CD4-positive, alpha-beta T cell treated with Interleukin-4 for 1 hour (primary cell): ENCODE data around the gene VARS2.

Experiments used
- DNase-seq, 2 donors: peaks; one replicate each; pipeline ENCODE4 v3.0.0-alpha.2; 2020 to 2022

The VARS2 gene

DNA sequence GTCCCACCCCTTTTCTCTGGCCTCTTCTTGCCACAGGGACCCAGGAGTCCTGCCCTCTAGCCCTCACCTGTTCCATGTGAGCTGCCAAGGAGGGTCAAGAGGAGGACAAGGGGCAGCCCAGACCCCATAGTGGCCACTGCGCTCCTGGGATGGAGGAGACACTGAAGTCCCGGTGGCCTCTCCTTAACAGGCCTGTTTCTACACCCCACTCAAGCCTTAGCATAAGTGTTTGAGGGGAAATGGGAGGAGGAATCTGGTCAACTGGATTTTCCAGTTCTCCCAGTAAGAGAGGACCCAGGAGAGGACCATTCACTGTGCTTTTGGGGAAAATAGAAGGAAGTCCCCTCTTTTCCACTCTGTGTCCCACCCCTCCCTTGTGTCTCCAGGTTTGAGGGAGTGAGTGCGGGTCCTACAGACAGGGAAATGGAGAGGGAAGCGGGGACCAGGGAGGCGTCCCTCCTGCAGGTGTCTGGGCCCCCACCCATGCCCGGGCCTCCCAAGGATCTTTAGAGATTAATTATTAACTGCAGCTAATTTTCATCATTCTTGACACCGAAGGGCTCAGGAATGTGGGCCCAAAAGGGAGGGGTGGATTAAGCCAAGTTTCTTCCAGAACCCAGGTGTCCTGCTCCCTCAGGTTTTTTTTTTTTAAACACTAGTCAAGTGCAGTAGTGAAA, 18.1 kb downstream of the VARS2 start, which contains the start of gene SFTA2:
Gene SFTA2, minus strand, starts transcription at position 202 of the 677 bp plus-strand sequence. Its CDS starts 74 bp downstream, at position 128.
- DNase-seq, result no peak

DNA sequence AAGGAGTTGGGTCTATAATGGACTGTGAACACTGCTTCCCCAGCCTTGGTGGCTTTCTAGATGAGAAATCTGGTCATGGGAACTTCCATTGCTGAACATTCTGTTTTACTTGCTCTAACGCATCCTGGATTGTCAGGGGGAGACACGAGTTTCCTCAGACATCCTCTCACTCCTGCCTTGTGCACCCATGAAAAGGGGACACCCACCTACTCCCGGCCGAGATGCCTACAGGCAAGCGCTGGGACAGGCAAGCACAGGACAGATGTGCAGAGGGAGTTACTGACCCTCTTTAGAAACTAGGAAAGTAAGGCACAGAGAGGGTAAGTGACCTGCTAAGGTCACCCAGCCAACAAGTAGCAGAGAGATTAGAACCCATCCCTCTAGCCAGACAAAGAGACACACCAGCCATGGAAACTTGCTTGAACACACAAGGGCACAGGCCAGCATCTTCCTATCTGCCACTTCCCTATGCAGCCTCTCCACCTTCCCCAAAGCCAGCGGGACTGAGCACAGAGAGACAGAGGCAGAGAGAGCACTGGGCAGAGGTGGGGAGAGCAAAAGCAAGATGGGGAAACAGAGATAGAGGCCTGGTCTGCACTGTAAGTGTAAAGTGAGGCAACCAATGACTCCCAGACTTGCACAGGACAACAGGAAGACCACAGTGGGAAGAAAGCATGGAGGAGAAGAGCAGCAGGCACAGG, 18.8 kb downstream of the VARS2 start:
- DNase-seq, result no peak

DNA sequence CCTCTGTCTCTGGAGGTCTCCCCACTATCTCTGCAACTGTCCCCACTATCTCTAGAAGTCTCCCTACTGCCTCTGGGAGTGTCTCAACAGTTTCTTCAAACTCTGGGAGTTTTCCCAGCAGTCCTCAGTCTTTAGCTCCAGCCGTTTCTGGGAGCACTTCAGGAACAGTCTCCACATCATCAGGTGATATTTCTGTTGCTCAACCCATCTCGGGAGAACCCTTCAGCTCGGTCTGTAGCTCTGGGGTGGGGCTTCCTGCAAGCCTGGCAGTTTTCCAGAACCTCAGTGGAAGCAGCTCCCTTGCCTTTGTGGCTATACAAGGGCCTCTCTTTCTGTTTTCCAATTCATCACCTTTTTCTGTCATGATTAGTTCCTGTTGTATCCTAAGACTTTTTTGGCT, 21.0 kb downstream of the VARS2 start:
- DNase-seq, result no peak

DNA sequence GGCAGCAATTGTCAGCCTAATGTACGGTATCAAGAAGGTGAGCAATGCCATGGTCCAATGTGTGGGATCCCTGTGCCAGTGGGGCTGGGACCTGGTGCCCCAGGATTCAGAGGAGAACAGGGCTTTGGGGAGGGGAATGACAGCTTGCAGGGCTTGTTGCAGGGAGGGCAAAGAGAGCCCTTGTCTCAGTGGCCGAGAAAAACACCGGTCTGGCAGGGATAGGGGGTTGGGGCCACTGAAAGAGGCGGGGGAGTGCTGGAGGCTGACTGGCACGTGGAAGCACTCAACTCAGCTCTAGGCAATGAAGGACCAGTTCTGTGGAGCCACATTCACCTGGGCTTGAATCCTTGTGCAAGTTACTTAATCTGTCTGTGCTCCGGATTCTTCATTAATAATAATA, 23.2 kb downstream of the VARS2 start:
- DNase-seq, result no peak

DNA sequence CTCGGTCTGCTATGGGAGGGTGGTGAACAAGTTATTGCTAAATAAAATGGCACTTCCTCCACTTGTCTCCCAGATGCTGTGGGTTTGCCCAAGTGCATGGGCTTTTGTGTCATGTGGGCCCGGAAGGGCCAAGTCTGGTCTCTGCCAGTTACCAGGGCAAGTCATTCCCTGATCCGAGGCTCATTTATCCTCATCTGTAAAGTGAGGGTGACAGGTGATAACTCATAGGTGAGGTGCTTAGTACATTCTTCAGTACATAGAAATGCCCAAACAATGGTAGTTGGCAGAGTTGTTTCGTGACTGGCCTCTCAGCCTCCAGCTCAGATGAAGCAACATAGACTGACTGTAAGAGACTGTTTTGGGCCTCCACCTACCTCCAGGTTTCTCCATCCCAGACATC, 24.7 kb downstream of the VARS2 start:
- DNase-seq, result no peak

DNA sequence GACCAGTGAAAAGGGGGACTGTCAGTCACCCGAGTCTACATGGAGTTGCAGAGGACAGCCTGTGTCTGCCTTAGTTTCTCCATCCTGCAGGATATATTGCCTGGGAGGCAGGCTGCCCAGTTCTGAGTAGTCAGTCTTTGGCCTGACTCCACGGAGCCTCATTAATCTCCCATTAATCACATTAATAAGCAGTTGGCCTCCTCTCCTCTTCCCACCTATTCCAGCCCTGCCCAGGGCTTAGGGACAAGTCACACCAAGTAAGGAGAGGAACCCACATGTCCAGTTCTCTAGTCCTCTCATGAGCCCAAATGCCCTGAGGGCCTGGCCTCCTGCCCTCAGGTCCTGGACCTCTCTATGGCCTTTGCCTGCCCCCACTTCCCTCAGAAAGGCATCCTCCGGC, 25.4 kb downstream of the VARS2 start:
- no peak for DNase-seq

DNA sequence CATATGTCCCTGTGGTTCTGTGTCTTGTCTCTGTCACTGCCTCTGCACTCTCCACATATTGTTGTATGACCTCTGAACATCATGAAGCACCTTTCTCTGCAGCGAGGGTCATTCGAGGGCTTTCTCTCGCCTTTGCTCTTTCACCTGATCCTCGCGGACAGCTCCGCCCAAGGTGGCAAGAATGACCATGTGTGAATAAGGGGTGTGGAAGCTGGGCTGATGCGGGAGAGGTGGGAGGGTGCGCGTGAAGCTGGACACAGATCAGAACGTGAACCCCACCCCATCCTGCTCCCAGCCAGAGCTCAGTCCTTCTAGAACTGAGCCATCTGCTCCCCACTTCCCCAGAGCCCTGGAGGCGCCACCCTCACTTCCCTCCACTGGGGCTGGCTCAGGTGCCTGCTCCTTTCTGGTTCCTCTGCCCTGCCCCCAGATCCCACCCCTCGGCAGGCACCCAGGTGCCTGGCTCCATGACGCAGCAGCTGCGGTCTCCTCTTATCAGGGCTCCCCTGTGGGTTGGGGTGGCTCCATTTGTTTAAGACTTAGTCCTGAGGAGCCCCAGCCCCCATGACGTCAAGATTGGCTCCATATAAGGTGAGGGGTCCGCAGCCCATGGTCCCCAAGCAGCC, 26.4 kb downstream of the VARS2 start, which contains the start of gene MUCL3:
Gene MUCL3, plus strand, starts transcription at position 613 of the 626 bp plus-strand sequence. CDS start 27 bp downstream, outside the sequence.
- DNase-seq, result no peak

DNA sequence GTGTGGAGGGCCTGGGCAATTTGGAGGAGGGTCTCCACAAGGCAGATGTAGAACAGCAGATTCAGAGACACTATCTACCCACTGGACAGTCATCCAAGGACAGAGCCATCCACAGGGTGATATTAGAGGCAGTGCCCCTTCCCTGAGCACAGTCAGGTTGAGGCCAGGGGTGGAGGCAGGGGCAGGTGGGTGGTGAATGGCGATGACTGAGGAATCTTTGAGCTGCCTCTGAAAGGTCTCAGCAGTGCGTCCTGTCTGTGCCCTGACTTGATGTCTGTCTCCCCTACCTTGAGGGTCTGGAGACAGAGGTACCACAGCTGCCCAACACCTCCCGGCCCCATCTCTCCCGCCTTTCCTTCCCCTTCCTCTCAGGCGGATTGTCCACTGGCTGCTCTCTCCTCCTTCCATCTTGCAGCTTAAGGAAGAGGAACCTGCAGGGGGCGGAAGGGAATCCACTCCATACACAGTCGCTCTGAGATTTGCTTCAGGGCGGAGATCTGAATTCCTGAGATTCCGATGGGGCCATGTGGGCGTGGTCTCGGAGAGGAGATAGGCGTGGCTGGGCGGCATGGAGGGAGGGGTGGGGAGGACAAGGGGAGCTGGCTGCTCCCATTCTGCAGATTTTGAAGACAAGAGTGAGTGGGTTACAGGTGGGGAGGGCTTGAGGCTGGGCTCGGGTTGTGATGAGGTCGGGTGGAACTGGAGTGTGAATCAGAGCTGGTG, 28.5 kb downstream of the VARS2 start:
- DNase-seq, result no peak

DNA sequence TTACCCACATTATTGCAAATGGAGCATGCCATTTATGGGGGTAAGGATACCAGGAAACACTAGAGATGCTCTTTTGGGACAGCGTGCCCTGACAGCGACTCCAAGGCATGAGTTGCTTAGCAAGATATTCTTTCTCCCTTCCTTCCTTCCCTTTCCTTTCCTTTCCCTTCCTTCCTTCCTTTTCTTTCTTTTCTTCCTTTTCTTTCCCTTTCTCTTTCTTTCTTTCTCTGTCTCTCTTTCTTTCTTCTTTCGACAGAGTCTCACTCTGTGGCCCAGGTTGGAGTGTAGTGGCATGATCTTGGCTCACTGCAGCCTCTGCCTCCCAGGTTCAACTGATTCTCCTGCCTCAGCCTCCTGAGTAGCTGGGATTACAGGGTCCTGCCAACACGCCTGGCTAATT, 30.0 kb downstream of the VARS2 start:
- DNase-seq, result no peak

DNA sequence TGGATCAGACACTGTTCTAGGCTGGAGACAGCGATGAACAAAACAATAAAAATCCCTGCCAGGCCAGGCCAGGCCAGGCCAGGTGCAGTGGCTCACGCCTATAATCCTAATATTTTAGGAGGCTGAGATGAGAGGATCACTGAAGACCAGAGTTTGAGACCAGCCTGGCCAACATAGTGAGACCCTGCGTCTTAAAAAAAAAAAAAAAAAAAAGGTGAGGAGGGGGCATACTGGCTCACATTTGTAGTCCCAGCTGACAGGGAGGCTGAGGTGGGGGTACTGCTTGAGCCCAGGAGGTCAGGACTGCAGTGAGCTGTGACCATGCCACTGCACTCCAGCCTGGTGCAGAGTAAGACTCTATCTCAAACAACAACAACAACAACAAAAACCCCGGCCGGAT, 31.2 kb downstream of the VARS2 start:
- DNase-seq, result no peak

DNA sequence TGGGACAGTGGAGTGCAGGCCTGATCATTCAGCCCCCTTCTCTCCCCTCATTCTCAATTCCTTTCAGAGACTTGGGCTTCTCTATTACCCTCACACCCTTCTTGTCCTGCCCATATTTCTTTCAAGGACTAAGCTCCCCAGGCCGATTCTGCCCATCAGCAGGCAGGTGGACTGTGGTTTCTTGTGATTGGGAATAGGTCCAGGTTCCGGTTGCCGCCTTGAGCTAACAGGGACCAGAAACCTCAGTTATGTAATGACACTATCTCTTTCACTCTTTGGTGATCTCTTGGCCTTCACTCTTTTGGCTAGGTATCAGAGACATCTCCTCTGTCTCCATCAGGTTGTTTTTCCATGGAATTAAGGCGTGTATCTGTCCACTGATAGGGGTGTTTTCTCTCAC, 33.2 kb downstream of the VARS2 start:
- no peak for DNase-seq

DNA sequence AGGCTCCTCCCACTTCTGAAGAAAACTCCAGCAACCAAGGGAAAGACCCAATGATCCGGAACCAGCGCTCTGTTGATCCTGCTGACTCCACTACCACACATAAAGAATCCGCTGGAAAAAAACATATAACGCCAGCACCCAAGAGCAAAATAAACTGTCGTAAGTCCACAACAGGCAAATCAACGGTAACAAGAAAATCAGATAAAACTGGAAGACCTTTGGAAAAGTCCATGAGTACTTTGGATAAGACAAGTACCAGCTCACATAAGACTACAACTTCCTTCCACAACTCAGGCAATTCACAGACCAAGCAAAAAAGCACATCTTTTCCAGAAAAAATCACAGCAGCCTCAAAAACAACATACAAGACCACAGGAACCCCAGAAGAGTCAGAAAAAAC, 34.8 kb downstream of the VARS2 start:
- no peak for DNase-seq

DNA sequence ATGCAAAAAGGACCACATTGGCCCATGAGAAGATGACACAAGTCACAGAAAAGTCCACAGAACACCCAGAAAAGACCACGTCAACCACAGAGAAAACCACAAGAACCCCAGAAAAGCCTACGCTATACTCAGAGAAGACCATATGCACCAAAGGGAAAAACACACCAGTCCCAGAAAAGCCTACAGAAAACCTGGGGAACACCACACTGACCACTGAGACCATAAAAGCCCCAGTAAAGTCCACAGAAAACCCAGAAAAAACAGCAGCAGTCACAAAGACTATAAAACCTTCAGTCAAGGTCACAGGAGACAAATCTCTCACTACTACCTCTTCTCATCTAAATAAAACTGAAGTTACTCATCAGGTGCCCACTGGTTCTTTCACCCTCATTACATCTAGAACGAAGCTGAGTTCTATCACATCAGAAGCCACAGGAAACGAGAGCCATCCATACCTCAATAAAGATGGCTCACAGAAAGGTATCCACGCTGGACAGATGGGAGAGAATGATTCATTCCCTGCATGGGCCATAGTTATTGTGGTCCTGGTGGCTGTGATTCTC, 38.0 kb downstream of the VARS2 start:
- no peak for DNase-seq

DNA sequence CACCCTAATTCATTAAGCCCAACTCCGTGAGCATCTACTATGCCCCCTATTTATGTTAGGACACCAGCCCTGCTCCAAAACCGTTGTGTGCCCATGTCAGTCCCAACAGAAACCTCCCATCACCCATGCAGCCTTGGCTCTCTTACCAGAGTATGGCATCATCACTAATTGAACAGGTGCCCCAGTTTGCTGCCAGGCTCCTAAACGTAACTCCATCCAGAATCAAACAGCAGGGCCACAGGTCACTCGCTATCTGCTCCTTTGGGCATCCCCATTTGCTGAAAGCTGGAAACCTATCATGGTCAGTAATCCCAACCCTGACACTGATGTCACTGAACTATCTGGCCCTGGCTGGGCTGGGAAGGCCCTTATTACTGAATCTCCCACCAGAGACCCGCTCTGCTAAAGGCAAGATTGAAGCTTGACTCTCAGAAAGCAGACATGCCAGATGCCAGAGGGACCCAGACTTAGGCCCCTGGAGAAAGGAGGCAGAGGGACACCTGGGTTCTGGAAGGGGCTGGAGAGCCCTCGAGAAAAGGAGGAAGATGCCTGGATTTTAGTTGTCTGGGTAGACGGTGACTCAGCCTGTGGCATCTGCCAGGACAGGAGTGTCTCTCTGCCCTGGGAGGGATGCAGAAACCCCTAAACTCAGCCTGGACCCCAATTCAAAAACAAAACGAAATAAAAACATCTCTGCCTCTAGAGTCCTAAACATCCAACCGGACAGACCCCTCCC, 40.8 kb downstream of the VARS2 start:
- no peak for DNase-seq

DNA sequence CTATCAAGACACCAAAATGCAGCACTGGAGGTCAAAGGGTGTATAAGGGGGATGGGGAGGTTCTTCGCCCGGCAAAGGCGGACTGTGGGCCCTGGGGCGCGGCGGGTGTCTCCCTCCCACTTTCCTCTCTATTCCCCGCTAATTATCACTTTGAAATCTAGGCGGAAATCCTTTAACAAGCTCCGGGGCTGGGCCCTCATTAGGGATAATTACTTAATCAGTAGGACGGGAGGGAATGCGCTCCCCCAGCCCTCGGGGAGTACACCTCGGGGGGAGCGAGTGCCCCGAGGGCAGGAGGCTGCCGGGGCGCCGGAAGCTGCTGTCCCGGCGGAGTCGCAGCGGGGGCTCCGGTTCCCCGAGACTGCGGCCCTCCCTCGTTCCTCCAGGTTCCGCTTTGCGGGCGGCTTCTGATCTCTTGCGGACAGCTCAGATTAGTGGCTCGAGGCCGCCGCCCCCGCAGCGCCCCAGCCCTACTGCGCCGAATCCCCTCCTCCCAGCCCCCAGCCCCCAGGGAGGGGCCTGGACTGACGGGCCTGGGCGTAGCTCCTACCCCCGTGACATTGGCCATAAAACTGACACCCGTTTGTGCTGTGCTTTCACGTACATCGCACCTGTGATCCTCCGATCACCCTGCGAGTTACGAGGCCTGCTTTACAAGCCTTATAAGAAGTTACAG, 41.5 kb downstream of the VARS2 start:
- DNase-seq, result peak; percentile 69 to 74

DNA sequence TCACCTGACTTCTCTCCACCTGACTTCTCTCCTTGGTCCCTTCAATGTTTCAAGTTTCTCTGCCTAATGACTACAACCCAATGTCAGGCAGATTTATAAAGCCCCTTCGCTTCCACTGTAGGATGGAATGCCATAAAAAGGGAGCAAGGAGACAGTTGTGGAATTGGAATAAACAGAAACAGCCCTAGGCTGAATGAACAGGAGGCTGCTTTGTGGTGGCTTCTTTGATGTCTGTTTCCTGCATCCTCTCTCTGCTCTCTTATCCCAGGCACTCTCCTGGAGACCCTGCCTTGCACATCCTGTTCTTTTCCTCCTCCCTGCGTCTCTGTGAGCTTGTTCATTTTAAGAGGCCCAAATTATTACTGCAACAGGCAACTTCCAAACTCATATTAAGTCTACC, 43.7 kb downstream of the VARS2 start:
- DNase-seq, result no peak

DNA sequence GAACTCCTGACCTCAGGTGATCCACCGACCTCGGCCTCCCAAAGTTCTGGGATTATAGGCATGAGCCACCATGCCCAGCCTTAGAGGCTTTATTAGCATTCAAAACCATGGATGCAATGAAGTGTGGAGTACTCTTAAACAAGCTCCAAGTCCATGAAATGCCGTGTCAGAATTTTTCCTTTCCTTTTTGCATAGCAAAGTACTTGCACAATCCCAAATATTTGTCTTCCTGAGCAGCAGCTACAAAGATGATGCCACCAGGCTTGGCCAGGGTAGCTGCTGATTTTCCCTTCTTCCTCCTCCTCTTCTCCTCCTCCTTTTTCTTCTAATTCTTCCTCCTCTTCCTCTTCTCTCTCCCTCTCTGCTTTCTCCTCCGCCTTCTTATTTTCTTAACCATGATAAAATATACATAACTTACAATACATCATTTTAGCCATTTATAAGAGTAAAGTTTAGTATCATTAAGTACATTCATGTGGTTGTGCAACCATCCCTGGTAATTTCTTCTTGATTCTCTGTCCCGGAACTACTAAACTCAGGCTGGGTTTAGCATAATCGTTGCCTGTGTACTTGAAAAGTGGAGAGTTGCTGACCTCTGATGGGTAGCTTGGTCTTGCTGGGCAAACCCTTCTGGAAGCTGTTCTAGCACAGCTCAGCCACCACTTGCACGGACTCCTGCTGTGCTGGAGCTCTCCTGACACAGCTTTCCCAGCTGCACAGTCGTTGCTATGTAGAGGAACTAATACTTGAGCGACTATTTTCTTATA, 47.1 kb downstream of the VARS2 start:
- no peak for DNase-seq

DNA sequence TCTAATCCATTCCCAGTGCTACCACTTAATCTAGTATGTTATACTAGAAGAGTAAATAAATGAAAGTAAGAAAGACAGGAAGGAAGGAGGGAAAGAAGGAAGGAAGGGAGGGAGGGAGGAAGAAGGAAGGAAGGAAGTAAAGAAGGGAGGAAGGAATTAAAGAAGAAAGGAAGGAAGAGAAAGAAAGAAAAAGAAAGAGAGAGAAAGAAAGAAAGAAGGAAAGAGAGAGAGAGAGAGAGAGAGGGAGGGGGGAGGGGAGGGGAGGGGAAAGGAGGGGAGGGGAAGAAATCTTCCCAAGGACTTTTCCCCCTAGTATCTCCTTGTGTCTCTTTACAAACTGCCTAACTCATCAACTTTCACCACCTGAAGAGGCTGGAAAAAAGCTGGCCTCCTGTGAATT, 48.7 kb downstream of the VARS2 start:
- no peak for DNase-seq

DNA sequence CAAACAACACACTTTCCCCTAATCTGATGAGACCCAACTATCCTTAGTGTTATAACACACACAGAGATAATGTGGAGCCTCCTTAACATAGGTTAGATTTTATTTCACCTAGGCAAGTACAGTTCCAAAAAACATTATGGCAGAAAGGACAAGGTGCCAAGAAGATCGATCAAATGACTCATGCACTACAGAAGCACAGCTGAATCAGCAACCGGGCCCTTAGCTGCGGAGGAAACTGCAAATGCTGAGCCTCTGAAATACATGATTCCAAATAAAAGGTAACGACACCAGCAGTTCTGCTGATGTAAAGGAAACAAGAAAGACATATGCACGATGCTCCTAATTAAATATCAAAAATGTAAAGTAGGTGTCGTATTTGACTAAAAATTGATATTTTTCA, 49.6 kb downstream of the VARS2 start:
- DNase-seq, result no peak

DNA sequence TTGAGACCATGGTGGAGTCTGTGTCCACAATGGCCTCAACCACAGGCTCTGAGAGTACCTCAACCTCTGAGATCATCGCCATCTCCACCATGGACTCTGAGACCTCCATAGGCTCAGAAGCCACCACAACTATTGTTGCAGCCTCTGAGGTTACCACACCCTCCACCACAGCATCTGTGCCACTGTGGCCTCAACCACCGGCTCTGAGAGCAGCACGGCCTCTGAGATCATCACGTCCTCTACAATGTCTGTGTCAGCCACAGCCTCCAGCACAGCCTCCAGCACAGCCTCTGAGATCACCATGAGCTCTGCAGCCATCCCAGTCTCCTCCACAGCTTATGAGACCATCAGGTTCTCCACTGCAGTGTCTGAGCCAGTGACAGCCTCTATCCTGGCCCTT, 50.0 kb downstream of the VARS2 start:
- DNase-seq, result peak in 1 of 2 donors; percentile 23

DNA sequence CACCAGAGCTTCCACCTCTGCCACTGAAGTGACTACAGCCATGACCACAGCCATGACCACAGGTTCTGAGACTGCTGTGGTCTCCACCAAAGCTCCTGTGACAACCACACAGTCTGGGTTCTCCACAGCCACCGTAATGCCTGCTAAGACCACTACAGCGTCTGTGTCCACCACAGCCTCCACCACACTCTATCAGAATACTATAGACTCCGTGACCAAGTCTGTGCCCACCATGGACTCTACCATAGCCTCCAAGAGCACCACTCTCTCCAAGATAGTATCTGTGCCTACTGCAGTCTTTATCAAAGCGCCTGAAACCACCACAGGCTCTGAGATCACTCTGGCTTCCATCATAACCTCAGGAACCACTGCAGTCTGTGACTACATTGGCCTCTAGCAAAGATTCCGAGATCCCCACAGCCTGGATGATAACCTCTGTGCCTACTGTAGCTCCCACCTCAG, 51.1 kb downstream of the VARS2 start:
- no peak for DNase-seq
